SU-DHL-6 (cell line): ENCODE results near the gene CACNB1.

ENCODE experiments used
- CTCF ChIP-seq: fragments of 200-600 bp; sonication (generic); IDR thresholded peaks from one replicate; pipeline ENCODE4 v1.5.1; 2017; ENCODE audit warnings: antibody characterized with exemption, mild to moderate bottlenecking, low read length, moderate library complexity; ENCODE audit not compliant: insufficient read depth, poor library complexity, severe bottlenecking
- EZH2phosphoT487 ChIP-seq: fragments of 200-600 bp; sonication (generic), shearing (Covaris generic); conservative IDR thresholded peaks from 2 replicates; pipeline ENCODE4 v1.6.1; 2018; ENCODE audit warnings: mild to moderate bottlenecking, antibody characterized with exemption, low read length, moderate library complexity, mixed read lengths

DNA sequence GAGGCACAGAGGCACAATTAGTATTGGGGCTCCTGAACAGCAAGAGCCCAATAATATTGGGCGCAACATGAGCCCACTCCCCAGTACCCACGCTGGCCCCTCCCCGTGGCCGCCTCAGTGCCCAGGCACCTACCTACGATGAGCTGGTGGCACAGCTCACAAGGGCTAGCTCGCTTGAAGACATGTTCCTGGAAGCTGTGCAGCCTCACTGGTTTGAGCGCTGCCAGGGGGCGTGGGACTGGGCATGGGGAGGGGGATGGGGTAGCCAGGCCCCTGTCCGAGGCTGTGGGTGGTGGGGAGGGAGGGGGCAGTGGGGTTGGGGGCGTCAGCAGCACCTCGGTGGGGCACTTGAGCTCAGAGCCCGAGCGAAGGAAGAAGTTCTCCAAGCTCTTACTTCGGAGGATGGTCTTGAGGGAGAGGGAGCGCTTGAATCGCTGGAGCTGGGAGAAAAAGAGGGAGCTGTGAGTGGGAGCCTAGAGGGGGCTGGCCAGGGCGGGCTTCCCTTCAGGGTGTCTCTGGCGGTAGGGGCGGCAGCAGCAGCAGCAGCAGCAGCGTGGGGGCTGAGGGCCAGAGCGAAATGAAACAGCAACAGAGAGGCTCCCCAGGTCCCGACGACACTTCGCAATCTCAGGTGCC lies 20.4 kb upstream of the CACNB1 start:
- TF ChIP-seq CTCF: no peak
- no peak for TF ChIP-seq EZH2phosphoT487
